HS-5 (cell line): Measurements from ENCODE around the gene RMDN2.
A peak's percentile ranks its signal among the peaks of the same experiment; 100 is the strongest.

Experiments used
- DNase-seq: peaks from one replicate; pipeline ENCODE4 v3.0.0-alpha.2; 2012; ENCODE audit warnings: low read depth

Gene RMDN2

GRCh38 chr2:38039121-38039910 is 114.2 kb downstream of the RMDN2 start:
- peak; percentile 33 for DNase-seq

DNA sequence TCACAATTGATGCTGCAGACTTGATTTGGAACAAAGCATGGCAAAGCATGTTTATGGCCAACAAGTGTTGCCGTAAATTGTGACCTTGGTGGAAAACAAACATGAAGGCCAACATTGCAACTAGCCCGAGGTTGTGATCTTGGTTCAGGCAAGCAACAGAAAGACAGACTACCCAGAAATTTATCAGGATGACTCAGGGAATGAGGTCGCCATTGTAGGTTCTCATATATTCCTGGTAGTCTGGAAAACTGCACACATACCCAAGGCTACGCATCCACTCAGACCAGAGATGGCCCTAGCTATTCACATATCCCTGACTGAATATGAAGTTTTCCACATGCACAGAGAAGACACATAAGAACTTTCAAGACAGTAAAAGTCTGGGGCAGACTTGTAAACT is 120.7 kb downstream of the RMDN2 start:
- no peak for DNase-seq

GRCh38 chr2:38056216-38056615 is 131.1 kb downstream of the RMDN2 start:
- no peak for DNase-seq

DNA sequence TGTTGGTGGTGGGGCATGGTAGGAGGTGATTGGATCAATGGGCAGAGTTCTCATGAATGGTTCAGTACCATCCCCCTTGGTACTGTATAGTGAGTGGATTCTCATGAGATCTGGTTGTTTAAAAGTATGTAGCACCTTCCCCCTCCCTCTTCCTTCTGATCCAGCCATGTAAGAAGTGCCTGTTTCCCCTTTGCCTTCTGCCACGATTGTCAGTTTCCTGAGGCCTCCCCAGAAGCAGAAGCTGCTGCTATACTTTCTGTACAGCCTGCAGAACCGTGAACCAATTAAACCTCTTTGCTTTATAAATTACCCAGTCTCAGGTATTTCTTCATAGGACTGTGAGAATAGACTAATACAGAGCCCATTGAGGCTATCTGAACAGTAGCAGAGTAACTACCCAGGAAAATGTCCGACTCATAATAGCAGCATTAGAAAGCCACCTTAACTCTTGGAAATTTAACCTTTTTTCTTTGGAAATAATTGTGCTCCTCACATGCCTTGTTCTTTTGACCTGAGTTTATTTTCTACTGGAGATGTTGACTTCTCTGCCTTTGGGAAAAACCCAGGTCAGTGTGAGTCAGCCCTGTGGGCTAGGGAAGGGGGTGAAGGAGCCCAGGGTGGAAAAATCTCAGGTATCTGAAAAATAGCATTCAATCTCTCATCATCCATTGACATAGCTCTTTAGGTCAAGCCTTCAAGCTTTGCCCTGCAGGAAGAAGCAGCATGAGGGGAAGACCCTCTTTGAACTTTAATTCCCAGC is 132.7 kb downstream of the RMDN2 start:
- DNase-seq, result no peak

GRCh38 chr2:38060236-38061018 is 135.3 kb downstream of the RMDN2 start:
- DNase-seq, result no peak

DNA sequence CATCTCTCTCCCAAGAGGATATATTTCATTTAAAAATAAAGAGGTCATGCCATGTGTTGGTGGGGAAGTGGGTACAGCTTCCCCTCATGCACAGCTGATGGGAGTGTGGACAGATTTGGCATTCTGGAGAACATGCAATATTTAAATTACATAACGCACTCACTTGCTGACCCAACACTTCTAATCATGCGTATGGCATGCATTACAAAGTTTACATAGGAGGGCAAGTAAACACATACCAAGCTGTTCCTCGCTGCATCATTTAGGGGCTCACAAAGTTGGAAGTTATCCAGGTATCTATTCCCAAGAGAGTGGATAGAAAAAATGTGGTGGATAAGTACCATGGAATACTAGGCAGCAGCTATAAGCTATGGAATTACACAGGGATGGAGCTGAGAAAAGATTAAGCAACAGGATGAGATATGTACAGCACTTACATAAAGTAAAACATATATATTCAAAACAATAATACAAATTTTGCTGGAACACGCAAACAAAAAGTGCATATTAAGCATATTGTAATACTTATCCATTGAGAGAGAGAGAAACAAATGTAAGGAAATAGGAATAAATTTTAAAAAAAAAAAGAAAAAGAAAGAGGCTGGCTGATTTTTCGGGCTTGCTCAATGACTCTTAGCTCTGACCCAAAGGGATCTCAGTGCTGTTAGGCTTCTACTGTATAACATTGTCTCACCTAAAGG is 139.9 kb downstream of the RMDN2 start:
- no peak for DNase-seq

DNA sequence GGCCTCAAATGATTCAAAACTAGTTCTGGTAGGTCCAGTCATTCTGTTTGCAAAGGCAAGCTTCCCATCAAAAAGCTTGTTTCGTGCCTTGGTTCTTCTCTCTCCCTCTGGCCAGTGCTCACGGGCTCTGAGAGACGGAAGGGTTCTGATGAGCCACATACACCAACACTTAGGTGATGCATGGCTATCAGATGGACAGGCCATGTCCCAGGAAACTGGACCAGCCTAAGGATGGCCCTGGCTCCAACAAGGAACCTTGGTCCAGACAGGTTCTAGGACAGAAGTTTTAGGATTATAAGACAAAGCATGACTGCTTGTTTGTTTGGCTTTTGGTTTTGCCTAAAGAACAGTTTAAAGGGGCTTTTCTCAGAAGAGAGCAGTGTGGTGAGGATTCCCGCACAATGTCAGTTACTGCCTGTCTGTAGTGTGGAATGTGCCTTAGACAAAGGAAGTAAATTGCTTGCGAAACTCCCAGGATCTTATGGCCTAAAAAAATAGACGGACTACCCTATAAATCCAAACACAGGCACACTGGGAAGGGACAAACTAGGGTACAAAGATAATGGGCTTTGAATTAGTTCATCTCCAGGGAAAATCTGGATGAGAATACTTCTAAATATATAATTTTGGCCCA is 140.5 kb downstream of the RMDN2 start:
- DNase-seq, result no peak

DNA sequence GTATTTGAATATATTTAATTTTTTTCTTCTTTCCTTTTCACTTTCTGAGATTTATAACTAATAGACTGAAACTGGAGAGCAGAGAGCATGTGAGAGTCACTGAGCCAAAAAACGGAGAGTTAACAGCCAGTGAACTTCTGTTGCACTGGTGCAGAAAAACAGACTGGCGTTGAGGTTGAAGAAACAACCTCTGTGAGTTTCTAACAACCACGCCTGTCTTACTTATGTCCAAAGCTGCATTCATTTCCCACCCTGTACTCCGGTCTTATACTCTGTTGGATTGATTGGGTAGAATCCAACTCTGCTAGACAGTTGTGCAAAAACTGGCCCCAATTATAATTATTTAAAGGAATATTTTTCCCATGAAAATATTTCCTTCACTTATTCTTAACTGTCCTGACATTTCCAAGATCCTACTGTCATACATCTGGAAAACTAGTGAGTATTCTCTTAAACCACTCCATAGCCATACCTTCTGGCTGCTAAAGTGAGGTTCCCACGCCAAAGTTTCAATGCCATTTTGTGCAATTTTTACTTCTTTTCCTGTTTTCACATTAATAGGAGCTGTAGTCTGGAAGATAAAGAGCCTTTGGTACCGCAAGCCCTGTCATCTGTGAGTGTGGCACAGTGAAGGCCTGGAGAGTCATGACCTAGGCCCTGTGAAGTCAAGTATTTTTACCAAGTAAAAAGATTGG is 141.5 kb downstream of the RMDN2 start:
- DNase-seq, result no peak
